ENCODE results near the gene AFF2.

DNA sequence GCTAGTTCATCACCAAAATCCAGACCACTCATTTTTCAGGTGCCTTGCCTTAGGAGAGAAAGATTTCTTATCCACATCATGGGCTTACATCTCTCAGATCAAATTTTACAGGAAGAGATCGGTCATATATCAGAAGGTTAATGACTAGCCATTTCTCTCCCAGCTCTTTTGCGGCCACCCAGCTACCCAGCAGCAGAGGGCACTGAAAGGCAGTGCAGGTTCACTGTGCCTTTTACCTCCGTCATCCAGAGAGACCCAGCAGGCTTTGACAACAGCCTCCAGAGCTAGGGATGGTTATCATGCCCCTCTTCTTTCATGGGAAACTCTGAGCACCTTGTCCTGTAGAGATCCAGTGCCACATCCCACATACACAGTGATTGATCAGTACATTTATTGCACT is 384.8 kb downstream of the AFF2 start:
- TF ChIP-seq POLR2A (IDR thresholded peaks at IDR 0.05) = no peak
- TF ChIP-seq, protein P1, sequence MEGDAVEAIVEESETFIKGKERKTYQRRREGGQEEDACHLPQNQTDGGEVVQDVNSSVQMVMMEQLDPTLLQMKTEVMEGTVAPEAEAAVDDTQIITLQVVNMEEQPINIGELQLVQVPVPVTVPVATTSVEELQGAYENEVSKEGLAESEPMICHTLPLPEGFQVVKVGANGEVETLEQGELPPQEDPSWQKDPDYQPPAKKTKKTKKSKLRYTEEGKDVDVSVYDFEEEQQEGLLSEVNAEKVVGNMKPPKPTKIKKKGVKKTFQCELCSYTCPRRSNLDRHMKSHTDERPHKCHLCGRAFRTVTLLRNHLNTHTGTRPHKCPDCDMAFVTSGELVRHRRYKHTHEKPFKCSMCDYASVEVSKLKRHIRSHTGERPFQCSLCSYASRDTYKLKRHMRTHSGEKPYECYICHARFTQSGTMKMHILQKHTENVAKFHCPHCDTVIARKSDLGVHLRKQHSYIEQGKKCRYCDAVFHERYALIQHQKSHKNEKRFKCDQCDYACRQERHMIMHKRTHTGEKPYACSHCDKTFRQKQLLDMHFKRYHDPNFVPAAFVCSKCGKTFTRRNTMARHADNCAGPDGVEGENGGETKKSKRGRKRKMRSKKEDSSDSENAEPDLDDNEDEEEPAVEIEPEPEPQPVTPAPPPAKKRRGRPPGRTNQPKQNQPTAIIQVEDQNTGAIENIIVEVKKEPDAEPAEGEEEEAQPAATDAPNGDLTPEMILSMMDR (IDR thresholded peaks at IDR 0.05) = no peak
- TF ChIP-seq EP300 (IDR thresholded peaks at IDR 0.05; ENCODE audit: low read depth) = no peak
